Cortex of kidney (tissue), 1 donor: ENCODE data around the gene PAGE2B.
"Not testable (repeated sequence)": the region's sequence is repeated elsewhere in the genome, so short reads cannot be mapped to it uniquely, and the experiment has no call there.

Experiments used
- DNase-seq: peaks from one replicate; lab custom pipeline; 2025; lab: John Stamatoyannopoulos, UW

The PAGE2B gene, protein sequence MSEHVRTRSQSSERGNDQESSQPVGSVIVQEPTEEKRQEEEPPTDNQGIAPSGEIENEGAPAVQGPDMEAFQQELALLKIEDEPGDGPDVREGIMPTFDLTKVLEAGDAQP

DNA sequence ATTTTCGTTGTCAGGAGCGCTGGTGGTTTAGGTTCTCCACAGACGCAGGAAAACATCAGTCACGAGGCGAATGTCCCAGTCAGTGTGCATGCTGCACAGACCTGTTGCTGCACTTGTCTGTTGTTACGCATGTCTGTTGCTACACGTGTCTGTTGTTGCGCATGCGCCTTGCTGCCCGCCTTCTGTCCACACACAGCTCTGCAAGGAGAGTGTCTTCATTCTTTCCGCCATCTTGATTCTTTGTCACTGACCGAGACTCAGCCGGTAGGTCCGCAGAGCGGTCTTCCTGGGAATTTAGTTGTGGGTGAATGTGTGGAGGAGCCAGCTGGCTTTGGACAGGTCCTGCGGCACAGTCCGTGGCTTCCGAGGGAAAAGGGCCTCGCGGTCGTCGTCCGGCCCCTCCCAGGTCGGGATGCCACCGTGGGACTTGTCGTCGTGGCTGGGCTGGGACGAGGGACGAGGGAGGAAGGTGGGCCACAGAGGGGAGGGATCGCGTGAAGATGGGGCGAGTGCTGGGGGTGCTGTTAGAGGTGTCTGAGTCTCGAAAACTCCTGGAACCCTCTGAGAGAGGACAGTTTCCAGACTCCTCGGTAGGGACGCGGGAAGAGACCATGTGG is at the start of gene PAGE2B:
PAGE2B (plus strand) TSS at position 180 of the 617 bp plus-strand sequence. CDS start 1,012 bp downstream, outside the sequence.
- no peak for DNase-seq

DNA sequence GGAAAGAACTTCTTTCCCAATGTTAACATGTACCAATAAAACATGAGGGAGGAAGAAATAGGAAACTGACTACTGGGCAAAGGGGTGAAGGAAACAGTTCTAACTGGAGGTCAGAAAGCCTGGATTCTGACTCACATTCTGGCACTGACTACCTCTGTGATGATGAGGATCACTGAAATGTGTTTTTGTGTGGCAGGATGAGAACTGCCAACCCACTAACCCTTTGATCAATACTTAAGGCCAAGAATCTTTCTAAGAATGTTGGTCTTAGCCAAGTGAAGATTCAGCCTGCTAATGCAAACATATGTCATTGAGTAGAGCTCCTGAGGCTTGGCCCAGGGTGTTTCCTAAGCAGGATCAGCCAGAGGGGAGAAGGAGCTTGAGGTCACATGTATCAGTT is 48.7 kb upstream of the PAGE2B start:
- no peak for DNase-seq

DNA sequence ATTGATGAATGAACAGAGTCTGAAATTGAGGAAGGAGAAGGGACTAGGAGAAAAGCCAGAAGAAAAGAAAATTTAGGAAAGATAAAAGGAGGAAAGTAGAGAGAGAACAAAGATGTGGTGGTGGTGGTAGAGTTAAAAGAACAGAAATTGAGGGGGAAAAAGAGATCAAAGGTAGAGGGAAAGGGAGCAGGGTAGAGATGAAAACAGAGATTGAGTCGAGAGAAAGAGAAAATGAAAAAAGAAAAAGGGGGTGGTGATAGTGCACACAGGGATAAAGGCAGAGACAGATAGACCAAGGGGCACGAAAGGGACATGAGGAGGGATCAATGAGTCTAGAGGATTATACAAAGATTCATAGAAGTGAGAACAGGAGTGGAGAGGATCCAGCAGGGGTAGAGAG is 48.0 kb upstream of the PAGE2B start:
- no peak for DNase-seq

DNA sequence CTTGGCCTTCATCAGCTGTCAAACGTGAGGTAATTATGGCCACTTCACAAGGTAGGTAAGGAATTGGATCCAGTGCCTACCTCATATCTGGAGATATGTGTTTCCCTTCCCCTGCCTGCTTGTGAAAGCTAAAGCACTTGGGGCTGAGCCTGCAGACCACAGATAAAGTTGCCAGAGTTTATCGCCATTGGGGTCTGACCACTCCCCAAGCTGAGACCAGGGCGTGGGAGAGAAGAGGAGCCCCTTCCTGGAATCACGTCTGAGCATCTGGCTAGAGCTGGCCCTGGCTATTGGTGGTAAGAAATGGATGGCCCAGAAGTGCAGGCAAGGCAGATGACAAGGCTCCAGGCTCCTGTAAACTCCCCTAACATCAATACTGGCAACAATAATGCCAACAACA is 46.8 kb upstream of the PAGE2B start:
- DNase-seq: no peak

GRCh38 chrX:55028611-55029010 is 46.2 kb upstream of the PAGE2B start:
- DNase-seq: no peak

DNA sequence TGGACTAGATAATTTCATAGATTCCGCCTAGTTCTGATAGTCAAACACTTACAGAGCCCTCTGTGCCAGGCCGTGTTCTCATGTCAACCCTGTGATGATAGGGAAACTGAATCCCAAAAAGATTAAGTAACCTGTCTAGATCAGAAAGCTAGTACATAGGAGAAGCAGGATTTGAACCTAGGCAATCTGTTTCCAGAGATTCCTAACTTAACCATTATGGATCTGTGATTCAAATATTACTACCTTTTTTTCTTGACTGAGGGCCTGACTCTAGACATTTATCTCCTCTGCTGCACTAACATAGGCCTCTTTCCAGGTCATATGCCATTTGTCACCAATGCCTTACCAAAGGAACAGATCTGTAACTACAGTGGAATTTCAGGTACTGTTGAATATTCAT is 45.5 kb upstream of the PAGE2B start:
- no peak for DNase-seq

GRCh38 chrX:55030271-55031205 is 44.3 kb upstream of the PAGE2B start, which contains the start of gene ALAS2:
ALAS2 (minus strand) TSS chrX:55030977; CDS start chrX:55026000, 4,977 bp downstream.
- no peak for DNase-seq

DNA sequence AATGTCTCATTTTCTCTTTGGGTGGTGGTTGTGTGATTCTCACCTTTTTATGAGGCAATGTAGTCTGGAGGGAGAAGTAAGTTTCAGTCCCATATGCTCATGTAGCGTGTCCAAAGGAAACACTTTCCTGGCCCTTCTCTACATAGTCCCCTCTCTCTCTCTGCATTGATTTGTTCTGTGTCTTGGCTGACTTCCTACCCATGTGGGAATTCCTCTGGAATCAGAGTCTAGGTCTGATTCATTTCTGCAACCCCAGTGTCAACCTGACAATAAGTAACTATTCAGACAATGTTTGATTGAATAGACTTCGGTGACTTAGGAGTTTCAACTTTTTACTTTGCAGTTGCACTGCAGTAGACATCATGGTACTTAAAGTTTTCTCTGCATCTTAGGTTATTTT is 41.4 kb upstream of the PAGE2B start:
- DNase-seq: no peak

- no peak for DNase-seq
These were observed 35.4 kb upstream of the PAGE2B start for GRCh38 chrX:55039471-55039870.

GRCh38 chrX:55041514-55041913 is 33.3 kb upstream of the PAGE2B start:
- DNase-seq: no peak

GRCh38 chrX:55050599-55050998 is 24.2 kb upstream of the PAGE2B start:
- DNase-seq: not testable (repeated sequence)

DNA sequence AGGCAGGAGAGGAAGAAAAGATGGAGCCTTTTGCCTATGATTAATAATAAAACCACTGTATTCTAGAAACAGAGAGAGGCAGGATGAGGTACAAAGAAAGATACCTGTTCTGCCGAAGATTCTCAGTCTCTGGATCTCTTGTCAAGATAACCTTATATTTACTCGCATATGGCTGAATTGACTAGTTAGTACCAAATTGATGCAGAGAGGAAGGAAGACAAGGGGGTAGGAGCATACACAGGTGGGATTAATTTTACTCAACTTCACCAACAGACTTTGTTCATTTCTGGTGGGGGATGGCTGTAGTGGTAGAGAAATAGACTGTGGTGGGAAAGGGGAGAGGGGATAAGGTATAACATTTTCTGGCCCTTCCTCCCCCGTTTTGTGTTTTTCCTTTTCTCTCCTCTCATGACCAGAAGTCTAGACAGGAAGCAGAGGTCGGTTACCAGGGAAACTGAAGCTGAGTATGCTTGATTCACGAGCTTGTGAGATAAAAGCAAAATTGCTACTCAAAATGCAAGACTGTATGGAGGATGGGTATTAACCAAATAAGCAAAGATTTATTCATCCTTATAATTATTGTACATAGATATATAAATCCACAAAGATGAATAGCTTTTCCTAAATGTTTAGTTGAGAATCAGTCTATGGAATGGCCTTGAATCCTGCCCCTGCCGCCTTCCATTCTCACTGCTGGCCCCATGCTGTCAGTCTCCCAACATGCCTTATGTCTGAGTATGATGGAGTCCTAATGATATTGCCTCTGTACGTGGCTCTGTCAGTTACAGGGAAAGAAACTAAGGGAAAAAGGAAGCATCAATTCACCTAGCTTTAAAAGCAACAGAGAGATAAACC is 17.8 kb upstream of the PAGE2B start:
- DNase-seq: no peak

- DNase-seq: no peak
These were observed 17.1 kb upstream of the PAGE2B start for GRCh38 chrX:55057675-55058249.

GRCh38 chrX:55067180-55067579 is 7.7 kb upstream of the PAGE2B start:
- DNase-seq: not testable (repeated sequence)

- DNase-seq: no peak
These were observed 2.5 kb upstream of the PAGE2B start for GRCh38 chrX:55072286-55072685.

DNA sequence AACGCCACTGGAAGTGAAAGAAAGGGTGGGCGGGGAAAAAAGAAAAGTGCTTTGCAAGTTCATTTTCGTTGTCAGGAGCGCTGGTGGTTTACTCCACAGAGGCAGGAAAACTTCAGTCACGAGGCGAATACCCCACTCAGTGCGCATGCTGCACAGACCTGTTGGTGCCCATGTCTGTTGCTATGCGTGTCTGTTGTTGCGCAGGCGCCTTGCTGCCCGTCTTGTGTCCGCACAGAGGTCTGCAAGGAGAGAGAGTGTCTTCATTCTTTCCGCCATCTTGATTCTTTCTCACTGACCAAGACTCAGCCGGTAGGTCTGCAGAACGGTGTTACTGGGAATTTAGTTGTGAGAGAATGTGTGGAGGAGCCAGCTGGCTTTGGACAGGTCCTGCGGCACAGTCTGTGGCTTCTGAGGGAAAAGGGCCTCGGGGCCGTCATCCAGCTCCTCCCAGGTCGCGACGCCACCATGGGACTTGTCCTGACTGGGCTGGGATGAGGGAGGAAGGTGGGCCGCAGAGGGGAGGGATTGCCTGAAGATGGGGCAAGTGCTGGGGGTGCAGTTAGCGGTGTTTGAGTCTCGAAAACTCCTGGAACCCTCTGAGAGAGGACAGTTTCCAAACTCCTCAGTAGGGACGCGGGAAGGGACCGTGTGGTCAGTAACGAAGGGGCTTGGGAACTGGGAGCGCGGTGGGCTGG is 14.1 kb downstream of the PAGE2B start, which contains the start of gene PAGE2:
PAGE2 (plus strand) TSS at position 224 of the 695 bp plus-strand sequence. CDS start 1,003 bp downstream, outside the sequence.
- DNase-seq: no peak

DNA sequence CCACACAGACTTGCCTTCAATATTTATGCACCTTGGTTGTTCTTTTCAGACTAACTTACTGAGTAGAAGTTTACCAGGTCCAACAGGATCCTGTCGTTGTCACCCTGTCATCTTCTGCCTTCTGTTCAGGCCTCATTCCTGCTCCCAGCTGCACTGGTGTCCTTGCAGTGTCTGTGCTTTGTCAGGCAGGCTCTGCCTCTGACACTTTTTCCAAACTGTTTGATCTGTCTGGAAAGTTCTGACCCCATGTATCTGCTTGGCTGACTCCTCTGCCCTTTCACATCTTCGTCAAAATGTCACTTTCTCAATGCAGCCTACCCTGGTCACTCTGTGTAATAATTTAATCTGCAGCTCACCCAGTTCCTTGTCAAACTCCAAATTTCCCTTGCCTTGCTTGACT is 23.9 kb downstream of the PAGE2B start:
- no peak for DNase-seq

GRCh38 chrX:55099162-55099561 is 24.3 kb downstream of the PAGE2B start:
- DNase-seq: no peak

GRCh38 chrX:55102754-55103153 is 27.9 kb downstream of the PAGE2B start:
- DNase-seq: no peak

GRCh38 chrX:55107262-55107661 is 32.4 kb downstream of the PAGE2B start:
- no peak for DNase-seq

GRCh38 chrX:55107911-55108310 is 33.1 kb downstream of the PAGE2B start:
- no peak for DNase-seq
